ENCODE results near the gene CDC42EP1.
A peak's percentile ranks its signal among the peaks of the same experiment; 100 is the strongest.

- TF ChIP-seq EZH2 (IDR thresholded peaks at IDR 0.05; ENCODE audit: borderline replicate concordance, low read depth, low read length, severe bottlenecking): no peak
- TF ChIP-seq CTCF (IDR thresholded peaks at IDR 0.05; ENCODE audit: extremely low read depth in 1 of 2, insufficient read depth in 1 of 2, low read depth in 1 of 2, low read length in 2 of 2): no peak
- no peak for TF ChIP-seq MYC (IDR thresholded peaks at IDR 0.05; ENCODE audit: low read depth, low read length)
- TF ChIP-seq POLR2AphosphoS5 (IDR thresholded peaks at IDR 0.05; ENCODE audit: insufficient read depth, low read depth, low read length): no peak
- TF ChIP-seq POLR2A (IDR thresholded peaks at IDR 0.05; ENCODE audit: low read depth, low read length): peak; percentile 33
- TF ChIP-seq FOS (IDR thresholded peaks at IDR 0.05; ENCODE audit: borderline replicate concordance, insufficient read depth, low read length): no peak
- TF ChIP-seq MAX (IDR thresholded peaks at IDR 0.05; ENCODE audit: insufficient read depth, insufficient read length): peak; percentile 41
Measured at GRCh38 chr22:37607935-37608476, 47.7 kb downstream of the CDC42EP1 start.

Data from endothelial cell of umbilical vein (primary cell).